ENCODE results near the gene CES2.
"Not testable (repeated sequence)": the region's sequence is repeated elsewhere in the genome, so short reads cannot be mapped to it uniquely, and the experiment has no call there.

The CES2 gene

DNA sequence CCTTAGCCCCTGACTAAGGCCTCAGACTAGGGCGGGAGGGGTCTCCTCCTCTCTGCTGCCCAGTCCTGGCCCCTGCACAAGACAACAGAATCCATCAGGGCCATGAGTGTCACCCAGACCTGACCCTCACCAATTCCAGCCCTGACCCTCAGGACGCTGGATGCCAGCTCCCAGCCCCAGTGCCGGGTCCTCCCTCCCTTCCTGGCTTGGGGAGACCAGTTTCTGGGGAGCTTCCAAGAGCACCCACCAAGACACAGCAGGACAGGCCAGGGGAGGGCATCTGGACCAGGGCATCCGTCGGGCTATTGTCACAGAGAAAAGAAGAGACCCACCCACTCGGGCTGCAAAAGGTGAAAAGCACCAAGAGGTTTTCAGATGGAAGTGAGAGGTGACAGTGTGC lies 38.4 kb downstream of the CES2 start:
- Histone ChIP-seq H3K4me3 (ENCODE audit: low read depth, low read length, poor library complexity, severe bottlenecking) (no peak overlapping the region), H3K4me2 (ENCODE audit: low read length) (no peak overlapping the region), H3K27me3 (ENCODE audit: insufficient read depth, low read length) (peaks cover 6% of the 10 kb centered on the region; the same call in 1 of the 2 replicates), H3F3A (ENCODE audit: insufficient read depth, low read length) (no peaks in the 10 kb centered on the region), H4K20me1 (ENCODE audit: insufficient read depth, low read length) (no peaks in the 10 kb centered on the region), H3K27ac (ENCODE audit: low read depth, low read length, poor library complexity, severe bottlenecking) (no peak overlapping the region), H3K79me2 (ENCODE audit: insufficient read depth, low read length) (no peaks in the 10 kb centered on the region), H2AFZ (ENCODE audit: low read length) (no peak overlapping the region), H3K9me3 (ENCODE audit: low read length) (no peaks in the 10 kb centered on the region), H3K9me2 (ENCODE audit: low read depth, low read length) (no peaks in the 10 kb centered on the region), H3K4me1 (ENCODE audit: insufficient read depth, low read length, severe bottlenecking) (no peaks in the 10 kb centered on the region), H3K36me3 (ENCODE audit: insufficient read depth, low read length) (no peaks in the 10 kb centered on the region), H3K9ac (ENCODE audit: low read length) (no peak overlapping the region)
- TF ChIP-seq EZH2 (IDR thresholded peaks at IDR 0.05; ENCODE audit: borderline replicate concordance, low read length), result no peak
- TF ChIP-seq, protein P1, sequence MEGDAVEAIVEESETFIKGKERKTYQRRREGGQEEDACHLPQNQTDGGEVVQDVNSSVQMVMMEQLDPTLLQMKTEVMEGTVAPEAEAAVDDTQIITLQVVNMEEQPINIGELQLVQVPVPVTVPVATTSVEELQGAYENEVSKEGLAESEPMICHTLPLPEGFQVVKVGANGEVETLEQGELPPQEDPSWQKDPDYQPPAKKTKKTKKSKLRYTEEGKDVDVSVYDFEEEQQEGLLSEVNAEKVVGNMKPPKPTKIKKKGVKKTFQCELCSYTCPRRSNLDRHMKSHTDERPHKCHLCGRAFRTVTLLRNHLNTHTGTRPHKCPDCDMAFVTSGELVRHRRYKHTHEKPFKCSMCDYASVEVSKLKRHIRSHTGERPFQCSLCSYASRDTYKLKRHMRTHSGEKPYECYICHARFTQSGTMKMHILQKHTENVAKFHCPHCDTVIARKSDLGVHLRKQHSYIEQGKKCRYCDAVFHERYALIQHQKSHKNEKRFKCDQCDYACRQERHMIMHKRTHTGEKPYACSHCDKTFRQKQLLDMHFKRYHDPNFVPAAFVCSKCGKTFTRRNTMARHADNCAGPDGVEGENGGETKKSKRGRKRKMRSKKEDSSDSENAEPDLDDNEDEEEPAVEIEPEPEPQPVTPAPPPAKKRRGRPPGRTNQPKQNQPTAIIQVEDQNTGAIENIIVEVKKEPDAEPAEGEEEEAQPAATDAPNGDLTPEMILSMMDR (IDR thresholded peaks at IDR 0.05; ENCODE audit: low read length), result no peak

DNA sequence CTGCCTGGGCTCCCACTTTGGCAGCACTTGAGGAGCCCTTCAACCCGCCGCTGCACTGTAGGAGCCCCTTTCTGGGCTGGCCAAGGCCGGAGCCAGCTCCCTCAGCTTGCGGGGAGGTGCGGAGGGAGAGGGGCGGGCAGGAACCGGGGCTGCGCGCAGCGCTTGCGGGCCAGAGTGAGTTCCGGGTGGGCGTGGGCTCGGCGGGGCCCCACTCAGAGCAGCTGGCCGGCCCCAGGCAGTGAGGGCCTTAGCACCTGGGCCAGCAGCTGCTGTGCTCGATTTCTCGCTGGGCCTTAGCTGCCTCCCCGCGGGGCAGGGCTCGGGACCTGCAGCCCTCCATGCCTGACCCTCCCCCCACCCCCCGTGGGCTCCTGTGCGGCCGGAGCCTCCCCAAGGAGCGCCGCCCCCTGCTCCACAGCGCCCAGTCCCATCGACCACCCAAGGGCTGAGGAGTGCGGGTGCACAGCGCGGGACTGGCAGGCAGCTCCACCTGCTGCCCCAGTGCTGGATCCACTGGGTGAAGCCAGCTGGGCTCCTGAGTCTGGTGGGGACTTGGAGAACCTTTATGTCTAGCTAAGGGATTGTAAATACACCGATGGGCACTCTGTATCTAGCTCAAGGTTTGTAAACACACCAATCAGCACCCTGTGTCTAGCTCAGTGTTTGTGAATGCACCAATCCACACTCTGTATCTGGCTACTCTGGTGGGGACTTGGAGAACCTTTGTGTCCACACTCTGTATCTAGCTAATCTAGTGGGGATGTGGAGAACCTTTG lies 39.0 kb downstream of the CES2 start:
- not testable (repeated sequence) for H3K4me2 ChIP-seq (ENCODE audit: low read length); H3K9me2 ChIP-seq (ENCODE audit: low read depth, low read length); H3K4me1 ChIP-seq (ENCODE audit: insufficient read depth, low read length, severe bottlenecking); H3K9ac ChIP-seq (ENCODE audit: low read length); H3K27ac ChIP-seq (ENCODE audit: low read depth, low read length, poor library complexity, severe bottlenecking); H2AFZ ChIP-seq (ENCODE audit: low read length); H3K9me3 ChIP-seq (ENCODE audit: low read length); H3K27me3 ChIP-seq (ENCODE audit: insufficient read depth, low read length); H3K79me2 ChIP-seq (ENCODE audit: insufficient read depth, low read length); H3K36me3 ChIP-seq (ENCODE audit: insufficient read depth, low read length); H3F3A ChIP-seq (ENCODE audit: insufficient read depth, low read length); H3K4me3 ChIP-seq (ENCODE audit: low read depth, low read length, poor library complexity, severe bottlenecking); H4K20me1 ChIP-seq (ENCODE audit: insufficient read depth, low read length)

DNA sequence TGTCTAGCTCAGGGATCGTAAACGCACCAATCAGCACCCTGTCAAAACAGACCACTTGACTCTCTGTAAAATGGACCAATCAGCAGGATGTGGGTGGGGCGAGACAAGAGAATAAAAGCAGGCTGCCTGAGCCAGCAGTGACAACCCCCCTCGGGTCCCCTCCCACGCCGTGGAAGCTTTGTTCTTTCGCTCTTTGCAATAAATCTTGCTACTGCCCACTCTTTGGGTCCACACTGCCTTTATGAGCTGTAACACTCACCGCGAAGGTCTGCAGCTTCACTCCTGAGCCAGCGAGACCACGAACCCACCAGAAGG lies 39.6 kb downstream of the CES2 start:
- not testable (repeated sequence) for H3K79me2 ChIP-seq (ENCODE audit: insufficient read depth, low read length); H3K4me2 ChIP-seq (ENCODE audit: low read length); H3K27me3 ChIP-seq (ENCODE audit: insufficient read depth, low read length); H3K9me3 ChIP-seq (ENCODE audit: low read length); H3K4me3 ChIP-seq (ENCODE audit: low read depth, low read length, poor library complexity, severe bottlenecking); H3K4me1 ChIP-seq (ENCODE audit: insufficient read depth, low read length, severe bottlenecking); H2AFZ ChIP-seq (ENCODE audit: low read length); H3K9me2 ChIP-seq (ENCODE audit: low read depth, low read length); H3F3A ChIP-seq (ENCODE audit: insufficient read depth, low read length); H3K9ac ChIP-seq (ENCODE audit: low read length); H3K27ac ChIP-seq (ENCODE audit: low read depth, low read length, poor library complexity, severe bottlenecking); H4K20me1 ChIP-seq (ENCODE audit: insufficient read depth, low read length); H3K36me3 ChIP-seq (ENCODE audit: insufficient read depth, low read length)

- Histone ChIP-seq H3K4me1 (ENCODE audit: insufficient read depth, low read length, severe bottlenecking) (no peaks in the 10 kb centered on the region), H3K9ac (ENCODE audit: low read length) (no peak overlapping the region), H2AFZ (ENCODE audit: low read length) (no peak overlapping the region), H3K9me2 (ENCODE audit: low read depth, low read length) (no peaks in the 10 kb centered on the region), H4K20me1 (ENCODE audit: insufficient read depth, low read length) (no peaks in the 10 kb centered on the region), H3K36me3 (ENCODE audit: insufficient read depth, low read length) (no peaks in the 10 kb centered on the region), H3F3A (ENCODE audit: insufficient read depth, low read length) (no peaks in the 10 kb centered on the region), H3K27ac (ENCODE audit: low read depth, low read length, poor library complexity, severe bottlenecking) (no peak overlapping the region), H3K79me2 (ENCODE audit: insufficient read depth, low read length) (no peaks in the 10 kb centered on the region), H3K9me3 (ENCODE audit: low read length) (no peaks in the 10 kb centered on the region), H3K27me3 (ENCODE audit: insufficient read depth, low read length) (peaks cover 5% of the 10 kb centered on the region; the same call in 1 of the 2 replicates), H3K4me2 (ENCODE audit: low read length) (no peak overlapping the region), H3K4me3 (ENCODE audit: low read depth, low read length, poor library complexity, severe bottlenecking) (no peak overlapping the region)
- TF ChIP-seq, protein P1 (IDR thresholded peaks at IDR 0.05; ENCODE audit: low read length), result no peak
- TF ChIP-seq EZH2 (IDR thresholded peaks at IDR 0.05; ENCODE audit: borderline replicate concordance, low read length), result no peak
Observed at GRCh38 chr16:66975302-66975893, 40.1 kb downstream of the CES2 start.
